Natural killer cell (primary cell): ENCODE results near the gene ARG1. TPM values are rescaled to one million over a fixed set of nuclear protein-coding genes. Genes with fewer than 3 reads are reported as not detected.
"Not testable (repeated sequence)": the region's sequence is repeated elsewhere in the genome, so short reads cannot be mapped to it uniquely, and the experiment has no call there.

ENCODE experiments used
- ATAC-seq, 3 donors: fragments of 150-1000 bp in 2 of 3; fragments of 200-7000 bp in 1 of 3; cut with Tn5 transposase; 1 replicate in 1 of 3; 2 replicates in 2 of 3; pipeline ENCODE4 v1.10.0; 2021; ENCODE audit warnings: mild to moderate bottlenecking in 2 of 3, moderate library complexity in 2 of 3
- DNase-seq, 2 donors: peaks; one replicate each; pipeline versions ENCODE4 v3.0.0 to v3.0.0-alpha.2; 2013 to 2021; ENCODE audit warnings: mixed read lengths in 1 of 2
- H3K27ac ChIP-seq: one replicate; pipeline ENCODE4 v1.5.1; 2013; ENCODE audit warnings: mild to moderate bottlenecking, low read length
- H3K27me3 ChIP-seq: one replicate; pipeline ENCODE4 v1.6.1; 2013; ENCODE audit warnings: low read length; ENCODE audit not compliant: control insufficient read depth, insufficient read depth
- H3K36me3 ChIP-seq: one replicate; pipeline ENCODE4 v1.6.1; 2013; ENCODE audit warnings: low read length; ENCODE audit not compliant: control insufficient read depth, insufficient read depth
- H3K4me1 ChIP-seq: one replicate; pipeline ENCODE4 v1.6.1; 2013; ENCODE audit warnings: low read length; ENCODE audit not compliant: control insufficient read depth, insufficient read depth
- H3K4me3 ChIP-seq: one replicate; pipeline ENCODE4 v1.5.1; 2013; ENCODE audit warnings: low read length
- H3K9me3 ChIP-seq: one replicate; pipeline ENCODE4 v1.6.1; 2013; ENCODE audit warnings: low read length; ENCODE audit not compliant: control insufficient read depth, insufficient read depth
- H3K27ac Mint-ChIP-seq, 2 donors: one replicate each; pipeline ENCODE4 v1.8.0; 2022; ENCODE audit warnings: mild to moderate bottlenecking in 2 of 2, mixed read lengths in 2 of 2, moderate library complexity in 1 of 2
- H3K27me3 Mint-ChIP-seq, 2 donors: one replicate each; pipeline ENCODE4 v1.8.0; 2022; ENCODE audit warnings: low read depth in 2 of 2, mixed read lengths in 2 of 2
- H3K36me3 Mint-ChIP-seq: one replicate; pipeline ENCODE4 v1.8.0; 2022; ENCODE audit warnings: mixed read lengths
- H3K4me1 Mint-ChIP-seq, 2 donors: one replicate each; pipeline ENCODE4 v1.8.0; 2022; ENCODE audit warnings: mixed read lengths in 2 of 2
- H3K4me3 Mint-ChIP-seq: one replicate; pipeline ENCODE4 v1.8.0; 2022; ENCODE audit warnings: mild to moderate bottlenecking, moderate library complexity, mixed read lengths
- H3K9me3 Mint-ChIP-seq, 2 donors: one replicate each; pipeline ENCODE4 v1.8.0; 2022; ENCODE audit warnings: mixed read lengths in 2 of 2
- WGBS: methylation state at CpG from one replicate; pipeline ENCODE4 v1.1.7; 2013; ENCODE audit warnings: missing lambda C conversion rate; ENCODE audit not compliant: insufficient coverage; 5-methylcytosine and 5-hydroxymethylcytosine counted together
- intact Hi-C: fragments of 100-400 bp; cut with micrococcal nuclease; formaldehyde crosslinking; loops from one replicate; pipeline ENCODE4 v1.14.2; 2022
- total RNA-seq, 4 donors: library from RNA; stranded (reverse); fragments of 120-200 nt in 1 of 4; gene quantifications; one replicate each; pipeline versions ENCODE4 v1.2.3 to v1.2.4, GENCODE V29; 2013 to 2022
- TF ChIP-seq, protein P1 (sequence below): fragments of 200-600 bp; IDR thresholded peaks from one replicate; pipeline ENCODE4 v1.8.0; 2022; ENCODE audit warnings: antibody characterized with exemption

The ARG1 gene
- total RNA-seq: not detected
- total RNA-seq (2013): 0.25 TPM

DNA sequence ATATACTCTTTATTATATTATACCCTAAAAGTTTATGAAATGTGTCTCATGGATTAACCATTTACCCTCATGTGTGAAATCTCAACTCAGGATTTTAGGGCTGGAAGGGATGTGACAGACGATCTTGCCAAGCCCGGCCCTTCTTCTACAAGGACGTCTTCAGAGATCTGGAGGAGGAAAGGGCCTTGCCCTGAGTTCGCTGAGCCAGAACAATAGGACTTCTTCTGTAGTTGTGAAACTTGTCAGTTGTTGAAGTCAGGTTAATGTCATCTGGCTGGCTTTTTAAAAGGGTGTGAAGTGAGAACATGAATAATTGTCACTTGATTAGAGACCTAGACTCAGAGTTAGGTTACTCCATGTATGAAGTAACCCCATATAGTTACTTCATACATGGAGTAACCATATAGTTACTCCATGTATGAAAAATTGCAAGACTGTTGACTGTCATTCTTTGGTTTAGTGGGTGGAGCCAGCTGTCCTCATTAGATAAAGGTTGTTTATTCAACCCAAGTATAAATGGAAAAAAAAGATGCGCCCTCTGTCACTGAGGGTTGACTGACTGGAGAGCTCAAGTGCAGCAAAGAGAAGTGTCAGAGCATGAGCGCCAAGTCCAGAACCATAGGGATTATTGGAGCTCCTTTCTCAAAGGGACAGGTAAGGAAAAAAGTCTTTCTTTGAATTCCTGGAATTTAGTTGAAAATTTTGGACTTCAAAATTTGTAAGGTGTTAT lies at the start of gene ARG1:
Gene ARG1, plus strand, starts transcription at position 541 of the 730 bp plus-strand sequence. Its CDS starts 57 bp downstream, at position 598.
- H3K27me3 Mint-ChIP-seq: no peaks in the 10 kb centered on the region
- intact Hi-C loops: no loop called here
- peaks cover 4% of the 10 kb centered on the region for H3K36me3 ChIP-seq
- TF ChIP-seq, protein P1, sequence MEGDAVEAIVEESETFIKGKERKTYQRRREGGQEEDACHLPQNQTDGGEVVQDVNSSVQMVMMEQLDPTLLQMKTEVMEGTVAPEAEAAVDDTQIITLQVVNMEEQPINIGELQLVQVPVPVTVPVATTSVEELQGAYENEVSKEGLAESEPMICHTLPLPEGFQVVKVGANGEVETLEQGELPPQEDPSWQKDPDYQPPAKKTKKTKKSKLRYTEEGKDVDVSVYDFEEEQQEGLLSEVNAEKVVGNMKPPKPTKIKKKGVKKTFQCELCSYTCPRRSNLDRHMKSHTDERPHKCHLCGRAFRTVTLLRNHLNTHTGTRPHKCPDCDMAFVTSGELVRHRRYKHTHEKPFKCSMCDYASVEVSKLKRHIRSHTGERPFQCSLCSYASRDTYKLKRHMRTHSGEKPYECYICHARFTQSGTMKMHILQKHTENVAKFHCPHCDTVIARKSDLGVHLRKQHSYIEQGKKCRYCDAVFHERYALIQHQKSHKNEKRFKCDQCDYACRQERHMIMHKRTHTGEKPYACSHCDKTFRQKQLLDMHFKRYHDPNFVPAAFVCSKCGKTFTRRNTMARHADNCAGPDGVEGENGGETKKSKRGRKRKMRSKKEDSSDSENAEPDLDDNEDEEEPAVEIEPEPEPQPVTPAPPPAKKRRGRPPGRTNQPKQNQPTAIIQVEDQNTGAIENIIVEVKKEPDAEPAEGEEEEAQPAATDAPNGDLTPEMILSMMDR: no peak
- peaks cover 8% of the 10 kb centered on the region for H3K36me3 Mint-ChIP-seq
- H3K4me3 ChIP-seq: no peak within 1 kb of the TSS
- no peaks in the 10 kb centered on the region for H3K4me1 Mint-ChIP-seq
- H3K27ac ChIP-seq: no peak within 1 kb of the TSS
- H3K9me3 ChIP-seq: no peaks in the 10 kb centered on the region
- no peak within 1 kb of the TSS for H3K27ac Mint-ChIP-seq
- H3K4me3 Mint-ChIP-seq: no peak within 1 kb of the TSS
- WGBS: 94% methylated on average over 6 of the region's 6 CpGs
- no peaks in the 10 kb centered on the region for H3K9me3 Mint-ChIP-seq
- ATAC-seq (no peak), DNase-seq (no peak)
- no peaks in the 10 kb centered on the region for H3K4me1 ChIP-seq
- H3K27me3 ChIP-seq: no peaks in the 10 kb centered on the region

DNA sequence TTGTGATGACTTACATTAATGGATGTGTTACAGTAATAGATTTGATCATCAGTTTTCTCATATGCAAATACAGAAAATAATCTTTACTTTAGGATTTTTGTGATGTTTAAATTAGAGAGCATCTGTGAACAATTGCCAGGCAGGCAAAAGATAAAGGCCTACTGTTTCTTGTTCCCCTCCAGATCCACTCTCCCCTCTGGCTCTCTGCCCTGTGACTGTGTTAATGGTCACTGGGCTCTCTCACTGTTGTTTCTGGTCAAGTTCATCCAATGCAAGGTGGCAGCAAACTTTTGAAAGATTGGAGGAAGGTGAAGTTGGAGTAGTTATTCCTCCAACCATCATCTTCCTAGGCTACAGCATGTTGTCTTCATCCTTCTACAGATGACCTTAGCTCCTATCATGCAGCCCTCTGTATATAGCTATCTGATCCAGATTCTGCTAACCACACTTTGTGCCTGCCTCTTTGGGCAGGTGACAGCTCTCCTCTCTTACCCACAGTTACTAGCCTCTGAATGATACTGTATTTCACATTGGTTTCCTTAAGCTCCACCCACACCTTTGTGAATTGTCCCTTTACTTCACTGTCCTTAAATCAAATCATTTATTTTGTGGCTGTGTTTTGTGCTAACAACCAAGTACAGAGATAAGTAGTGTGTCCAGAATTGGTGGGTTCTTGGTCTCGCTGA lies 48.9 kb upstream of the ARG1 start:
- Histone ChIP-seq H3K27ac (peak overlapping the region; percentile 63), H3K4me3 (no peak overlapping the region), H3K27me3 (no peaks in the 10 kb centered on the region), H3K9me3 (no peaks in the 10 kb centered on the region), H3K36me3 (no peaks in the 10 kb centered on the region), H3K4me1 (peaks cover 17% of the 10 kb centered on the region)
- intact Hi-C loops: no loop called here
- TF ChIP-seq, protein P1: no peak
- WGBS: 83% methylated on average over 1 of the region's 1 CpG
- H3K27ac Mint-ChIP-seq: peak overlapping the region; percentile 83 to 91
- peaks cover 28 to 30% of the 10 kb centered on the region in 2 donors for H3K4me1 Mint-ChIP-seq
- H3K27me3 Mint-ChIP-seq: peaks cover 0 to 4% of the 10 kb centered on the region in 2 donors
- H3K36me3 Mint-ChIP-seq: no peaks in the 10 kb centered on the region
- ATAC-seq (peak; percentile 54 to 59 (median 58)), DNase-seq (no peak)
- H3K9me3 Mint-ChIP-seq: no peaks in the 10 kb centered on the region
- H3K4me3 Mint-ChIP-seq: peak overlapping the region; percentile 79

DNA sequence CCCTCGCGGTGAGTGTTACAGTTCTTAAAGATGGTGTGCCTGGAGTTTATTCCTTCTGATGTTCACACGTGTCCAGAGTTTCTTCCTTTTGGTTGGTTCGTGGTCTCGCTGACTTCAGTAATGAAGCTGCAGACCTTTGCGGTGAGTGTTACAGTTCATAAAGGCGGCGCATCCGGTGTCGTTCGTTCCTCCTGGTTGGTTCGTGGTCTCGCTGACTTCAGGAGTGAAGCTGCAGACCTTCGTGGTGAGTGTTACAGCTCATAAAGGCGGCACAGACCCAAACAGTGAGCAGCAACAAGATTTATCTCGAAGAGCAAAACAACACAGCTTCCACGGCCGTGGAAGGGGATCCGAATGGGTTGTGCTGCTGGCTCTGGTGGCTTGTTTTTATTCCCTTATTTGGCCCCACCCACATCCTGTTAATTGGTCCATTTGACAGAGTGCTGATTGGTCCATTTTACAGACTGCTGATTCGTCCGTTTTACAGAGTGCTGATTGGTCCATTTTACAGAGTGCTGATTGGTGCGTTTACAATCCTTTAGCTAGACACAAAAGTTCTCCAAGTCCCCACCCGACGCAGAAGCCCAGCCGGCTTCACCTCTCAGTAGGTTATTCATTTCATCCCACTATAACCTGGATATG lies 48.2 kb upstream of the ARG1 start:
- peaks cover 22 to 24% of the 10 kb centered on the region in 2 donors for H3K4me1 Mint-ChIP-seq
- WGBS: 81% methylated on average over 22 of the region's 25 CpGs
- H3K9me3 ChIP-seq: no peaks in the 10 kb centered on the region
- no peak overlapping the region for H3K4me3 ChIP-seq
- H3K36me3 Mint-ChIP-seq: no peaks in the 10 kb centered on the region
- H3K36me3 ChIP-seq: no peaks in the 10 kb centered on the region
- H3K4me1 ChIP-seq: peaks cover 15% of the 10 kb centered on the region
- ATAC-seq (peak; percentile 69 to 77 (median 77)), DNase-seq (peak; percentile 36 to 60)
- H3K27me3 Mint-ChIP-seq: peaks cover 0 to 7% of the 10 kb centered on the region in 2 donors
- no peaks in the 10 kb centered on the region for H3K27me3 ChIP-seq
- peak overlapping the region; percentile 63 for H3K27ac ChIP-seq
- H3K9me3 Mint-ChIP-seq: no peaks in the 10 kb centered on the region
- H3K4me3 Mint-ChIP-seq: peak overlapping the region; percentile 79
- TF ChIP-seq, protein P1: no peak
- intact Hi-C loops: no loop called here
- peak overlapping the region; percentile 83 to 91 for H3K27ac Mint-ChIP-seq

DNA sequence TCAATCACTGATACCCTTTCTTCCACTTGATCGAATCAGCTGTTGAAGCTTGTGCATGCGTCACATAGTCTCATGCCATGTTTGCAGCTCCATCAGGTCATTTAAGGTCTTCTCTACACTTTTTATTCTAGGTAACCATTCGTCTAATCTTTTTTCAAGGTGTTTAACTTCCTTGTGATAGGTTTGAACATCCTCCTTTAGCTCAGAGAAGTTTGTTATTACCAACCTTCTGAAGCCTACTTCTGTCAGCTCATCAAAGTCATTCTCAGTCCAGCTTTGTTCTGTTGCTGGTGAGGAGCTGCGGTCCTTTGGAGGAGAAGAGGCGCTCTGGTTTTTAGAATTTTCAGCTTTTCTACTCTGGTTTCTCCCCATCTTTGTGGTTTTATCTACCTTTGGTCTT lies 42.1 kb upstream of the ARG1 start:
- H3K4me3 Mint-ChIP-seq, H3K36me3 ChIP-seq, H3K9me3 ChIP-seq, H3K27me3 ChIP-seq, H3K36me3 Mint-ChIP-seq, H3K4me3 ChIP-seq, H3K27ac ChIP-seq, ATAC-seq, H3K4me1 ChIP-seq, intact Hi-C loops, H3K27ac Mint-ChIP-seq, H3K27me3 Mint-ChIP-seq, H3K9me3 Mint-ChIP-seq: not testable (repeated sequence)
- H3K4me1 Mint-ChIP-seq: peaks cover 11 to 13% of the 10 kb centered on the region in 2 donors
- 64% methylated on average over 5 of the region's 5 CpGs for WGBS
- DNase-seq: peak in 1 of 2 donors; percentile 30

DNA sequence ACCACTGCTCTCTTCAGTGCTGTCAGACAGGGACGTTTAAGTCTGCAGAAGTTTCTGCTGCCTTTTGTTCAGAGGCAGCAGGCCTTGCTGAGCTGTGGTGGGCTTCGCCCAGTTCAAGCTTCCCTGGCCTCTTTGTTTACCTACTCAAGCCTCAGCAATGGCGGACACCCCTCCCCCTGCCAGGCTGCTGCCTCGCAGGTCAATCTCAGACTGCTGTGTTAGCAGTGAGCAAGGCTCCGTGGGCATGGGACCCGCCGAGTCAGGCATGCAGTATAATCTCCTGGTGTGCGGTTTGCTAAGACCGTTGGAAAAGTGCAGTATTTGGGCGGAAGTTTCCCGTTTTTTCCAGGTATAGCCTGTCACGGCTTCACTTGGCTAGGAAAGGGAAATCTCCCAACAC lies 41.3 kb upstream of the ARG1 start:
- H3K27me3 Mint-ChIP-seq, H3K36me3 ChIP-seq, ATAC-seq, H3K4me1 ChIP-seq, intact Hi-C loops, H3K27ac ChIP-seq, H3K4me3 Mint-ChIP-seq, H3K27ac Mint-ChIP-seq, H3K4me3 ChIP-seq, H3K9me3 ChIP-seq, H3K27me3 ChIP-seq, H3K9me3 Mint-ChIP-seq, DNase-seq, H3K36me3 Mint-ChIP-seq: not testable (repeated sequence)
- WGBS: 90% methylated on average over 12 of the region's 12 CpGs
- H3K4me1 Mint-ChIP-seq: peaks cover 11 to 13% of the 10 kb centered on the region in 2 donors
